Coronary artery (tissue), 2 donors: Measurements from ENCODE around the gene PRKCZ.
"Not testable (repeated sequence)": the region's sequence is repeated elsewhere in the genome, so short reads cannot be mapped to it uniquely, and the experiment has no call there.

Source experiments
- DNase-seq: peaks from one replicate; pipeline ENCODE4 v3.0.0-alpha.2; 2017; ENCODE audit warnings: low spot score
- H3K27ac ChIP-seq, 2 donors: fragments of 200-600 bp; sonication (generic); one replicate each; pipeline ENCODE4 v1.5.1; 2016 to 2019
- H3K4me3 ChIP-seq: fragments of 200-600 bp; sonication (generic); 2 replicates; pipeline ENCODE4 v1.5.1; 2016; ENCODE audit warnings: mild to moderate bottlenecking, moderate library complexity
- TF ChIP-seq, protein P1 (sequence below): fragments of 200-600 bp; sonication (generic); IDR thresholded peaks from one replicate; pipeline ENCODE4 v1.5.1; 2019; ENCODE audit warnings: antibody characterized with exemption

Gene PRKCZ

DNA sequence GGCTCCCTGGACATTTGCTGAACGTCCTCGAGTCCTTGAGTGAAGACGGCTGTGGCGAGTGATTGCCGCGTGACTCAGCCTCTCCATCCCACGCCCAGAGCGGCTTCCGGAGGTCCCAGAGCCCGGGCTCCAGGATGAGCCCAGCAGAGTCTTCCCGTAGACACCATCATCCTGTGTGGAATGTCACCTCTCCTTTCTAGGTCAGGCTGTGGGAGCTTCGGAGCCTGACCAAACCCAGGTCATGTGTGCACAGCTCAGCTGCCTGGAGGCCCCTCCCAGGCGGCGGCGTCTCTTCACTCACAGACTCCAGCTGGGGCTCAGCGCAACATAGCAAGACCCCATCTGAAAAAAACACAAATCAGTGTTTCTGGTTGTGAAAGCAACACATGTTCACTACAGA lies 38.2 kb downstream of the PRKCZ start:
- TF ChIP-seq, protein P1, sequence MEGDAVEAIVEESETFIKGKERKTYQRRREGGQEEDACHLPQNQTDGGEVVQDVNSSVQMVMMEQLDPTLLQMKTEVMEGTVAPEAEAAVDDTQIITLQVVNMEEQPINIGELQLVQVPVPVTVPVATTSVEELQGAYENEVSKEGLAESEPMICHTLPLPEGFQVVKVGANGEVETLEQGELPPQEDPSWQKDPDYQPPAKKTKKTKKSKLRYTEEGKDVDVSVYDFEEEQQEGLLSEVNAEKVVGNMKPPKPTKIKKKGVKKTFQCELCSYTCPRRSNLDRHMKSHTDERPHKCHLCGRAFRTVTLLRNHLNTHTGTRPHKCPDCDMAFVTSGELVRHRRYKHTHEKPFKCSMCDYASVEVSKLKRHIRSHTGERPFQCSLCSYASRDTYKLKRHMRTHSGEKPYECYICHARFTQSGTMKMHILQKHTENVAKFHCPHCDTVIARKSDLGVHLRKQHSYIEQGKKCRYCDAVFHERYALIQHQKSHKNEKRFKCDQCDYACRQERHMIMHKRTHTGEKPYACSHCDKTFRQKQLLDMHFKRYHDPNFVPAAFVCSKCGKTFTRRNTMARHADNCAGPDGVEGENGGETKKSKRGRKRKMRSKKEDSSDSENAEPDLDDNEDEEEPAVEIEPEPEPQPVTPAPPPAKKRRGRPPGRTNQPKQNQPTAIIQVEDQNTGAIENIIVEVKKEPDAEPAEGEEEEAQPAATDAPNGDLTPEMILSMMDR: no peak
- H3K27ac ChIP-seq: no peak overlapping the region
- DNase-seq: no peak
- H3K4me3 ChIP-seq: no peak overlapping the region

- no peak overlapping the region for H3K27ac ChIP-seq
Measured at GRCh38 chr1:2089051-2089450, 38.8 kb downstream of the PRKCZ start.

GRCh38 chr1:2090216-2090890 lies 40.1 kb downstream of the PRKCZ start:
- no peak for DNase-seq
- no peak overlapping the region for H3K27ac ChIP-seq
- H3K4me3 ChIP-seq: no peak overlapping the region
- TF ChIP-seq, protein P1: no peak

More at GRCh38 chr1:2089051-2089450, 38.8 kb downstream of the PRKCZ start:
- DNase-seq: no peak
- H3K4me3 ChIP-seq: no peak overlapping the region
- TF ChIP-seq, protein P1: no peak

DNA sequence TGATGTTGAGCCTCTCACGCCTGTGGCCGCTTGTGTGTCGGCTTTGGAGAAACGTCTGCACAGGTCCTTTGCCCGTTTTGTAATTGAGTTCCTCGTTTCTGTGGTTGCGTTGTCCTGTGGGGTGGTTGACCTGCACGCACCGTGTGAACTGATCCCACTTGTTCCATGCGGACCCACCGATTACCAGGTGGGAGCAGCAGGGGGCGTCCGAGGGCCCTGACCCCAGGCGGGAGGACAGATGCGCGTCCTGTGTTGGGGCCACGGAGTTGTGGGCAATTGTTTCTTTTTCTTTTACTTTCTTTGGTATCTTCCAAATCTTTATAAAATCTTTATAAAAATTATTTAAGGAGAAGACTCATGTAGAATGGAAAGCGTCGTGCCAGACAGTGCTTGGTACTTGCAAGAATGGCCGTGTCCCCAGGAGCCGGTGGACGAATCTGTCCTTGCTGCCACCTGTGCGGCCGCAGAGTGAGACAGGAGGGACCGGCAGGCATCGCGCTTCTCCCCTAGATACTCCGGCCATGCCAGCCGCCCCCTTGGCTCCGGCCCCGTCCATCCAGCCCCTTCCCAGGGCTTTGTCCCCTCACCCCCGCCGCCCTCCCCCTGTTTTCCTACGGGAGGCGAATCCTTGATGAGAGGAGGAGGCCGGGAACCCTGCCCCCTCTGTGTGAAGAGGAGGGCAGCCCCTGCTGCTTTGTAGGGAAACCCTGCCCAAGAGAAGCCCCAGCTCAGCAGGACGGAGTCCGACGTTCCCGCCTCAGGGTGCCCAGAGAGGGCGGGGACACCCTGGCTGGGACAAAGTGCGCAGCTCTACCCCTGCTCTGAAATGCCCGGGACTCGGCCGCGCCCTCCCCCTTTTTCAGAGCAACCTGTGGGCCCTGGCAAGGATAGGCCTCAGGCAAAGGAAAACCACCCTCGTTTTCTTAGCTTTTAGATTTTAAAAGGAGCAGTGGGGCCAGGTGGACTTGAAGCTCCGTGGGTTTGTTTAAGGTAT lies 41.7 kb downstream of the PRKCZ start:
- TF ChIP-seq, protein P1: no peak
- no peak overlapping the region for H3K27ac ChIP-seq
- DNase-seq: no peak
- H3K4me3 ChIP-seq: no peak overlapping the region

DNA sequence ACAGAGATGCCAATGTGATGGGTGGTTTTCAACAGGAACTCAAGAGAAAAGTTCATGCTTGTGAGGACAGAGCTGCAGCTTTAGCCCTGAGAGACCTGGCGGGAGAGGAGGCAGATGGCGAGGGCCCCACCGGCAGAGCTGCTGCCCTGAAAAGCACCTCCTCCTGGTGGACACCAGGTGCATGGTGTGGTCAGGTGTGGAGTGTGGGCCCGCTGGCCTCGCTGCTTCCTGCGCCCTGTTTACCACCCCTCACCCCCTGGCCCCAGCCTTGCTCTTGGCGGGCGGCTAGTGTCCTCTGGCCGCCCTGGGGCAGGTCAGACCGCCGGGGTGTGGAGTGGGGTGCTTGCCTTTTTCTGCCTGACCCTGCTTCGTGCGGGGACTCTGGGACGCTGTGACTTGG lies 42.8 kb downstream of the PRKCZ start:
- DNase-seq: no peak
- no peak overlapping the region for H3K27ac ChIP-seq
- H3K4me3 ChIP-seq: no peak overlapping the region
- TF ChIP-seq, protein P1: no peak

DNA sequence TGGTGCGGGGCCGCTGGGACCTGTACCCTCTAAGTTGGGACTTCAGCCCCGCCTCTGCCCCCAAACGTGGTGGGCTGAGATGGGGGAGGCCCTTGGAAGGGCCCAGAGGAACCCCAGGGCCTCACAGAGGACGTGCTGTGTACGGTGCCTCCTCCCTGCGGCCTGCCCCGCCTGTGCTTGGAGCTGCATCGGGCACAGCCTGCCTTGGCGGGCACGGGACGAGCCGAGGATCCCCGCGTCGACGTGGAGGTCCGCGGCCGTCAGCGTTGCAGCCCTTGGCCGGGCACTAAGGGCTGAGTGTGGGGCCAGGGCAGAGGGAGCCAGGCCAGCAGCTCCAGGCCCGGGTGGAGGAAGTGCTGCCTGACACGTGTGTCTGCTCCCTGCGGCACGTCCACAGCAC lies 43.4 kb downstream of the PRKCZ start:
- no peak overlapping the region for H3K4me3 ChIP-seq
- H3K27ac ChIP-seq: no peak overlapping the region
- TF ChIP-seq, protein P1: no peak
- no peak for DNase-seq

DNA sequence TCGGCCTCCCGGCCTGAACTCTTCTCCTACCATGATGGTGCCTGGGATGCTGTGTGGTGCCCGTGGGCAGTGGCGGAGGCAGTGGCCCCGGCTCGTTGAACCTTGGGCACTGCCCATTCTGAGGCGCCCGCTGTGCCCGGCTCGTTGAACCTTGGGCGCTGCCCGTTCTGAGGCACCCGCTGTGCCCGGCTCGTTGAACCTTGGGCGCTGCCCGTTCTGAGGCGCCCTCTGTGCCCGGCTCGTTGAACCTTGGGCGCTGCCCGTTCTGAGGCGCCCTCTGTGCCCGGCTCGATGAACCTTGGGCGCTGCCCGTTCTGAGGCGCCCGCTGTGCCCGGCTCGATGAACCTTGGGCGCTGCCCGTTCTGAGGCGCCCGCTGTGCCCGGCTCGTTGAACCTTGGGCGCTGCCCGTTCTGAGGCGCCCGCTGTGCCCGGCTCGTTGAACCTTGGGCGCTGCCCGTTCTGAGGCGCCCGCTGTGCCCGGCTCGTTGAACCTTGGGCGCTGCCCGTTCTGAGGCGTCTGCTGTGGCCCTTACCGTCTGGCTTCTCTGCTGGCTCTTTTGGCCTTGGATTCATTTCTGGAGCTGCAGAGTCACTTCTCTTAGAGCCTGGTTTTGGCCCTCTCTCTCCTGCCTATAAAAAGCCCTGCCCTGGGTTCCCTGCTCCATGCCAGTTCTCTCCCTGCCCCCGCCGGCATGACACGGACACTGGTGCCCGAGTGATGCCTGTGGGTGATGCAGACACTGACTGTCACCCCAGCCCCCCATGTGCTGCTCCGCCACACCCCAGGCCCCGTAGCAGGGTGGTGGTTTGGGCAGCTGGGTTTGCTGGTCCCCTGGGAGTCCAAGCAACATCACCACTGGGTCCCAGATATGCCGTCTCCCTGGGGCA lies 44.3 kb downstream of the PRKCZ start:
- DNase-seq, H3K27ac ChIP-seq, H3K4me3 ChIP-seq: not testable (repeated sequence)
